Activated CD8-positive, alpha-beta T cell treated with anti-CD3 and anti-CD28 coated beads for 36 hours (primary cell): Measurements from ENCODE around the gene NNT. TPM values are rescaled to one million over a fixed set of nuclear protein-coding genes. Genes with fewer than 3 reads are reported as not detected.
"Not testable (repeated sequence)": the region's sequence is repeated elsewhere in the genome, so short reads cannot be mapped to it uniquely, and the experiment has no call there.

Experiments
- ATAC-seq: fragments of 200-7000 bp; cut with Tn5 transposase; one replicate; pipeline ENCODE4 v1.10.0; 2021; ENCODE audit warnings: mild to moderate bottlenecking, moderate library complexity
- CTCF ChIA-PET: fragments of 350-600 bp; sonication (Branson Sonifier 250); formaldehyde crosslinking; loops from one replicate; lab custom pipeline; 2021; ENCODE audit warnings: antibody characterized with exemption; lab: Charles Lee
- POLR2A ChIA-PET: fragments of 350-600 bp; sonication (Branson Sonifier 250); formaldehyde crosslinking; loops from one replicate; lab custom pipeline; 2021; ENCODE audit warnings: antibody characterized with exemption; lab: Charles Lee
- DNase-seq: peaks from one replicate; pipeline ENCODE4 v3.0.0-alpha.2; 2020
- H3K27ac Mint-ChIP-seq: one replicate; pipeline ENCODE4 v1.8.0; 2021; ENCODE audit warnings: mild to moderate bottlenecking, mixed read lengths
- H3K27me3 Mint-ChIP-seq: one replicate; pipeline ENCODE4 v1.8.0; 2021; ENCODE audit warnings: mixed read lengths
- H3K36me3 Mint-ChIP-seq: one replicate; pipeline ENCODE4 v1.8.0; 2021; ENCODE audit warnings: low read depth, mixed read lengths
- H3K4me1 Mint-ChIP-seq: one replicate; pipeline ENCODE4 v1.8.0; 2021; ENCODE audit warnings: low read depth, mixed read lengths
- H3K4me3 Mint-ChIP-seq: one replicate; pipeline ENCODE4 v1.8.0; 2021; ENCODE audit warnings: mild to moderate bottlenecking, moderate library complexity, mixed read lengths
- H3K9me3 Mint-ChIP-seq: one replicate; pipeline ENCODE4 v1.8.0; 2021; ENCODE audit warnings: mixed read lengths
- CTCF ChIP-seq: fragments of 200-600 bp; IDR thresholded peaks from one replicate; pipeline ENCODE4 v1.8.0; 2022; ENCODE audit warnings: antibody characterized with exemption, mild to moderate bottlenecking
- intact Hi-C: fragments of 100-400 bp; cut with micrococcal nuclease; formaldehyde crosslinking; loops from one replicate; pipeline ENCODE4 v1.10.0; 2022
- total RNA-seq, 2 experiments: library from RNA; stranded (reverse); gene quantifications; one replicate each; pipeline ENCODE4 v1.2.3, GENCODE V29; 2021

The NNT gene
- total RNA-seq, 2 experiments from 2014 or later = 72.0 to 78.4 TPM

DNA sequence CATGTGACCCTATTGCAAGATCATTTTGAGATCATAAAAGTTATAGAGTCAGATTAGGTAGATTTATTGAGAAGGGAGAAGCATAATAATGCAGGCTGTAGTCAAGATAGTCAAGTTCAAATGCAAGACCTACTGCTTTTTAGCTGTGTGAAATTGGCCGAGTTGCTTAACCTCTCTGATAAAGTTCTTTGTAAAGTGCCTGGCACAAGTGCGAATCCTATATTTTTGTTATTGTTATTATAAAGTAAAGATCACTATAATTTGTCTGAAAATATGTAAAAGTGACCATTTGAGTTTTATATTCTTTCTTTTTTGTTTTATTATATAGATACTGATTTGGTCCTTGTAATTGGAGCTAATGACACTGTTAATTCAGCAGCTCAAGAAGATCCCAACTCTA lies 99.3 kb downstream of the NNT start:
- no peaks in the 10 kb centered on the region for H3K27me3 Mint-ChIP-seq
- ATAC-seq = no peak
- TF ChIP-seq CTCF = no peak
- intact Hi-C loops = no loop called here
- H3K4me3 Mint-ChIP-seq = no peak overlapping the region
- DNase-seq = no peak
- H3K36me3 Mint-ChIP-seq = peaks cover 54% of the 10 kb centered on the region
- no peak overlapping the region for H3K27ac Mint-ChIP-seq
- H3K9me3 Mint-ChIP-seq = no peaks in the 10 kb centered on the region
- ChIA-PET POLR2A (no interaction called here), CTCF (interaction anchor here (0.9 to 1.2 kb wide), 2 partner anchors 14 to 71 kb away, joined by 3 read pairs; no protein-coding TSS in a partner anchor)
- H3K4me1 Mint-ChIP-seq = no peaks in the 10 kb centered on the region

DNA sequence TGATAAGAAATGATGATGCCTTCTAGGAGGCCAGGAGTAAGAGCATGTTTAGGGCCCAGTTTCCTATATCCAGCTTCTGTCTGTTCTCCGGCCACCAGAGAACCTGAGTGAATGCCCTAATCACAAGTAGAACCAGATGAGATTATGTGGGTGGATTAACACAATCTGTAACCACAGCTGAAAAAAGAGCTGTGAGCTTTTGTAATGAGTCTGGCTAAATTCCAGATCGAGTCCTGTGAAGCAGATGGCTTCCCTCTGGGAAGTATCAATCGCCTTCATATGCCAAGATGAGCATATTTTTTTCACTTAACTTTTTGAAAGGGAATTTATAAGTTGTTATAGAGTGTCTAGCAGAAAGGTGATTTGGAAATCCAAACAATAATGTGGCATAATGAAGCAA lies 99.8 kb downstream of the NNT start:
- ChIA-PET CTCF (interaction anchor here (0.9 to 1.2 kb wide), 2 partner anchors 13 to 72 kb away, joined by 3 read pairs; no protein-coding TSS in a partner anchor), POLR2A (no interaction called here)
- peaks cover 51% of the 10 kb centered on the region for H3K36me3 Mint-ChIP-seq
- ATAC-seq (no peak), DNase-seq (no peak)
- TF ChIP-seq CTCF = no peak
- no peaks in the 10 kb centered on the region for H3K9me3 Mint-ChIP-seq
- no peaks in the 10 kb centered on the region for H3K4me1 Mint-ChIP-seq
- H3K4me3 Mint-ChIP-seq = no peak overlapping the region
- intact Hi-C loops = no loop called here
- H3K27ac Mint-ChIP-seq = no peak overlapping the region
- no peaks in the 10 kb centered on the region for H3K27me3 Mint-ChIP-seq

GRCh38 chr5:43704243-43704642 lies 101.3 kb downstream of the NNT start:
- Mint-ChIP-seq H3K9me3 (no peaks in the 10 kb centered on the region), H3K4me1 (no peaks in the 10 kb centered on the region), H3K36me3 (peaks cover 49% of the 10 kb centered on the region), H3K27me3 (no peaks in the 10 kb centered on the region), H3K4me3 (no peak overlapping the region), H3K27ac (no peak overlapping the region)
- no peak for DNase-seq
- ChIA-PET POLR2A (no interaction called here), CTCF (no interaction called here)
- intact Hi-C loops = no loop called here
- no peak for ATAC-seq
- no peak for TF ChIP-seq CTCF

GRCh38 chr5:43706576-43706975 lies 103.6 kb downstream of the NNT start:
- H3K4me1 Mint-ChIP-seq, H3K9me3 Mint-ChIP-seq, intact Hi-C loops, H3K27ac Mint-ChIP-seq, H3K27me3 Mint-ChIP-seq, POLR2A ChIA-PET, CTCF ChIA-PET, H3K4me3 Mint-ChIP-seq, ATAC-seq, DNase-seq: not testable (repeated sequence)
- H3K36me3 Mint-ChIP-seq = peaks cover 35% of the 10 kb centered on the region

- no peak for DNase-seq
- Mint-ChIP-seq H3K4me1 (no peaks in the 10 kb centered on the region), H3K9me3 (no peaks in the 10 kb centered on the region), H3K27ac (no peak overlapping the region), H3K4me3 (no peak overlapping the region), H3K36me3 (peaks cover 3% of the 10 kb centered on the region), H3K27me3 (no peaks in the 10 kb centered on the region)
- ChIA-PET POLR2A (no interaction called here), CTCF (no interaction called here)
- no peak for TF ChIP-seq CTCF
- intact Hi-C loops = no loop called here
- ATAC-seq = no peak
These were observed 108.5 kb downstream of the NNT start for GRCh38 chr5:43711496-43711895.

GRCh38 chr5:43712081-43712480 lies 109.1 kb downstream of the NNT start:
- CTCF ChIA-PET = no interaction called here
- no peak overlapping the region for H3K4me3 Mint-ChIP-seq
- H3K27ac Mint-ChIP-seq = no peak overlapping the region
- H3K27me3 Mint-ChIP-seq = no peaks in the 10 kb centered on the region
- no peaks in the 10 kb centered on the region for H3K9me3 Mint-ChIP-seq
- H3K4me1 Mint-ChIP-seq = no peaks in the 10 kb centered on the region
- no peak for DNase-seq
- POLR2A ChIA-PET = no interaction called here
- TF ChIP-seq CTCF = no peak
- ATAC-seq = no peak
- no peaks in the 10 kb centered on the region for H3K36me3 Mint-ChIP-seq
- intact Hi-C loops = no loop called here

DNA sequence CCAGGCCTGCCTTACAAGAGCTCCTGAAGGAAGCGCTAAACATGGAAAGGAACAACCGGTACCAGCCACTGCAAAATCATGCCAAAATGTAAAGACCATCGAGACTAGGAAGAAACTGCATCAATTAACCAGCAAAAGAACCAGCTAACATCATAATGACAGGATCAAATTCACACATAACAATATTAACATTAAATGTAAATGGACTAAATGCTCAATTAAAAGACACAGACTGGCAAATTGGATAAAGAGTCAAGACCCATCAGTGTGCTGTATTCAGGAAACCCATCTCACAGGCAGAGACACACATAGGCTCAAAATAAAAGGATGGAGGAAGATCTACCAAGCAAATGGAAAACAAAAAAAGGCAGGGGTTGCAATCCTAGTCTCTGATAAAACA lies 116.8 kb downstream of the NNT start:
- DNase-seq, H3K27ac Mint-ChIP-seq, H3K4me3 Mint-ChIP-seq, CTCF ChIA-PET, H3K4me1 Mint-ChIP-seq, H3K36me3 Mint-ChIP-seq, H3K27me3 Mint-ChIP-seq, POLR2A ChIA-PET, intact Hi-C loops, ATAC-seq, H3K9me3 Mint-ChIP-seq: not testable (repeated sequence)
